CD4-positive, alpha-beta T cell treated with Interleukin-17A for 4 hours (primary cell): ENCODE measurements around the gene IL12RB1.

ENCODE experiments used
- DNase-seq: peaks from one replicate; pipeline ENCODE4 v3.0.0-alpha.2; 2020; ENCODE audit warnings: mixed read lengths

IL12RB1 gene

DNA sequence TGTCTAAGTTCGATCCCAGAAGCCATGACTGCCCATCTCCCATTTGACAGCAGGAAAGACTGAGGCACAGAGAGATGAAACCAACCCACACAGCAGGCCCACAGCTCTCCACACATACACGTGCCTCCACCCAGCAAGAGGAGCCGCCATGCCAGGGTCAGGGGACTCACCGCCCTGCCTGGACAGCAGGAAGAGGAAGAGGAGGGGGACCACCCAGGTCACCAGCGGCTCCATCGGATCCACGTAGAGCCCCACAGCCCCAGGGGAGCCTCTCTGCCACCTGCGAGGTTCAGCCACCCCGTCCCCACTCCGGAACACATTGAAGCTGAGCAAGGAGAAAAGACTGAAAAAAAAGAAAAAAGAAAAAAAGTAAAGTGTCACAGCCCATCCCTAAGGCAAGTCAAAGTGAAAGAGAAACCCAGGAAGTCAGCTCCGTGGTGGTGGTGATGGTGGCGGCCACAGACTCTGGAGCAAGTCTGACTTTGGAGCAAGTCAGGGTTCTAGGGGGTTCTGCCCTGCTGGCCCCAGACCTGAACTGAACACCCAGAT, at the start of gene IL12RB1:
TSS of gene IL12RB1 (minus strand) at position 345 of the 549 bp plus-strand sequence. CDS start at position 234, 111 bp downstream.
- DNase-seq = peak; percentile 72

DNA sequence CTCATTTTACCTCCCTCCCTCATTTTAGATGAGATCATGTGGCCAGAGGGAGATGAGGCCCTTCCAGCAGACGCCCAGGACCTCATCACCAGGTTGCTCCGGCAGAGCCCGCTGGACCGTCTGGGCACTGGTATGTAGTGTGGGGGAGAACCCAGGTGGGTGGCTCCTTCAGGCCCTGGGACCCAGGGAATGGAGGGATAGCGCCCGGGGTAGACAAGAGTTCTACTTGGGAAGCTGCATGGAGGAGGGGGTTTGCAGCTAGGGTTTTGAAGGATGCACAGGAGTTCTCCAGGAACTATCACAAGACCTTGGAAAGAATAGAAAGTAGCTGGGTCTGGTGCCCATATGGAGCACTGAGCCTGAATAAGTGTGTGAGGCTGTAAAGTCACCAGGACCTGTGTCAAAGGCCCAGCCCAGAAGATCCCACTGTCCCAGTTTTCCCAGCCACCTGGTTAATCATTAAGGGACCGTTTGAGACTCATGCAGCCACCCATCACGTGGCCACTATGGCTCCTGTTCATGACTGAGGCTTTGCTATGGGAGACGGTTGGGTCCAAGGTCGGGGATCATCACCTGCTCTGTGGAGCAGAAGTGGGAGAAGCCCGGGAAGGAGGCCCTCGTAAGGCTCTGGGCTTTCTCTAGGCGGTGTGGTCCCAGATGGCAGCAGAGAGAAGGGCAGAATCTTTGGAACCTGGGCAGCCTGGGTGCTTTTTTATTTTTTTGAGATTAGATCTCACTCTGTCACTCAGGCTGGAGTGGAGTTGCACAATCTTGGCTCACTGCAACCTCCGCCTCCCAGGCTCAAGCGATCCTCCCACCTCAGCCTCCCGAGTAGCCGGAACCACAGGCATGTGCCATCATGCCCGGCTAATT, 49.2 kb upstream of the IL12RB1 start:
- no peak for DNase-seq

DNA sequence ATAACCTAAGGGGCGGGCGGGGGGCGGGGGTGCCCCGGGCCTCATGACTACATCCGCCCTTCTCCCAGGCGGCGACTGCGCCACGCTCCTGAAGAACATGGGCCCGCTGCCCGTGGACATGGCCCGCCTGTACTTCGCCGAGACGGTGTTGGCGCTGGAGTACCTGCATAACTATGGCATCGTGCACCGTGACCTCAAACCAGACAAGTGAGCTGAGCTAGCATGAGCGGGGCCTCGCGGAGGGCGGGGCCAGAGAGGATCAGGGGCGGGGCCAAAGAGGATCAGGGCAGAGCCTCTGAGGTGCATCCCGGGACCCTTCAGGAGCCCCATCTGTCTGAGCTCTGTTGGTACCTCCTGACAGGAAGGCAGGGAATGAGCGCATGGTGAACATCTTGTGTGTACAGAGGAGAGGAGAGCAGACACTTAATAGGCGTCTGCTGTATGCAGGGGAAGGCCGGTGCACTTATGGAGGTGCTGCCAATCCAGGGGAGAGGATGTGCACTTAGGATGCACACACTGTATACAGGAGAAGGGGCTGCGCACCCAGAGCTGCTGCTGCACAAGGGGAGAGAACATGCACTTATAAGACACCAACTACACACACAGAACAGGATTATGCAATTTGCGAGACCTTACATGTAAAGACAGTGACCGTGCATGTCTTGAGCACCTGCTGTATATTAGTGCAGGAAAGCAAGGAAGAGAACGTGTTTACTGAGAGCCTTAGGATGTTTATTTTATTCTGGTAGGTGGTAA, 45.3 kb upstream of the IL12RB1 start:
- no peak for DNase-seq

DNA sequence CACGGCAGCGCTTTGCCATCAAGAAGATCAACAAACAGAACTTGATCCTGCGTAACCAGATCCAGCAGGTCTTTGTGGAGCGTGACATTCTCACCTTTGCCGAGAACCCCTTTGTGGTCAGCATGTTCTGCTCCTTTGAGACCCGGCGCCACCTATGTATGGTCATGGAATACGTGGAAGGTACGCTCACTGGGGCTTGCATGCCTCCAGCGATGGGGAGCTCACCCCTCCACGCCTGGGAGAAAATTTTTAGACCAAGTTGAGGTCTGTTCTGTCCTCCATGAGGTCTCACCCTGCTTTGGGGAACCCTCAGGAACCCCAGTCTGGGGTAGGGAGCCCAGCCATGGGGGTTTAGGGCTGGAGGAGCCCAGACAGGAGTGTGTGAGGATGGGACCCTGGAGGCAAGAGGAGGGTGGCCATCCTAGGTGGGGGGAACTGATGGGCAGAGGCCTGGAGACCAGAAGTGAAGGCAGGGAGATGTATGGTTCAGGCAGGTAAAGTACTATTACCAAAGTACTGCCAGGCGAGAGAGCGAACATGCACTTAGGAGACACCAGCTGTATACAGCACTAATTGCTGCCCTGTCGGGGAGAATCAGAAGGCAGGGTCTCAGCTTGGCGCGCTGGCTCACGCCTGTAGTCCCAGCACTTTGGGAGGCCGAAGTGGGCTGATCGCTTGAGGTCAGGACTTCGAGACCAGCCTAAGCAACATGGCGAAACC, 43.9 kb upstream of the IL12RB1 start:
- no peak for DNase-seq

DNA sequence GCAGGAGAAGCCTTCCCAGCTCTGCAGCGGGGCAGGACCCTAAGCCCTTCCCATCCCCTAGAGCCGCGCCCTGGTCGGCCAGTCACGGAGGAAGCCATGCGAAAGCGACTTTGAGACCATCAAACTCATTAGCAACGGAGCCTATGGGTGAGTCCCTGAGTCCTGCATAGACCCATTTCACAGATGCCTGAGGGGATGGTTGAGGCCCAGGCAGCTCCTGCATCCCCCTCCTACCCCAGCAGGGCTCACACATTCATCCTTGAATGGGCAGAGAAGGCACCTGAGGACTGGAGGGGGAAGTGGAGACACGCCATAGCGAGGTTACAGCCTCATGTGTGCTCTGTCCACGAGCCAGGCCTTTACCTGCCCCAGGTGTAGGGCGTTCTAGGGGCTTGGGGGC, 42.1 kb upstream of the IL12RB1 start:
- DNase-seq = no peak

DNA sequence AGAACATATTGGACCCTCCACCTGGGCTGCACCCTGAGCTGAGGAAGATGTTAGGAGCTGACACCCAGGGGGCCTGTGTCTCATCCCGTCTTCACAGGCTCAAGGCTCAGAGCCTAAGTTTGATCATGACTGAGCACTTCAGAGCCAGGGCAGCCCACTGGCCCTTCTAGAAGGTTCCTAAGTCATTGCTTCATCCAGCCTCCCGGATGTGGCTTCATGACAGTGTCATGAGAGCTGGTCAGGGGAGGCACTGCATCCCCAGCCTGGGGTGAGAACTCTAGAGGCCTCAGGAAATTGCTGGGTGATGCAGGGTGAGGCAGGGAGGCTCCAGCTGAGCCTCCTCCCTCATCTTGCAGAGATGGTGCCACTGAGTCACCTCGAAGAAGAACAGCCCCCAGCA, 41.3 kb upstream of the IL12RB1 start:
- DNase-seq = no peak

DNA sequence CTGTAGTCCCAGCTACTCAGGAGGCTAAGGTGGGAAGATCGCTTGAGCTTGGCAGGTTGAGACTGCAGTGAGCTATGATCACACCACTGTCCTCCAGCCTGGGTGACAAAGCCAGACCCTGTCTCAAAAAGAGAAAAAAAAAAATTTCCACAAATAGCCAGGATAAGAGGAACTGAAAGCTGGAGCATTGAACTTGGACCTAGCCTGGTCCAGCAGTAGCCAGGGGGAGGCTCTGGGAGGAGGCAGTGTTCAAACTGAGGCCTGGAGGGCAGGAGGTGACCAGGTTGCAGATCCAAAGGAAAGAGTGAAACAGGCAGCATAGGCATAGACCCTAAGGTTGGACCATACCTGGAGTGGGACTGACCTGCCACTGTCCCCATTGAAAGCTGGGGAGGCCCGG, 39.4 kb upstream of the IL12RB1 start:
- no peak for DNase-seq

DNA sequence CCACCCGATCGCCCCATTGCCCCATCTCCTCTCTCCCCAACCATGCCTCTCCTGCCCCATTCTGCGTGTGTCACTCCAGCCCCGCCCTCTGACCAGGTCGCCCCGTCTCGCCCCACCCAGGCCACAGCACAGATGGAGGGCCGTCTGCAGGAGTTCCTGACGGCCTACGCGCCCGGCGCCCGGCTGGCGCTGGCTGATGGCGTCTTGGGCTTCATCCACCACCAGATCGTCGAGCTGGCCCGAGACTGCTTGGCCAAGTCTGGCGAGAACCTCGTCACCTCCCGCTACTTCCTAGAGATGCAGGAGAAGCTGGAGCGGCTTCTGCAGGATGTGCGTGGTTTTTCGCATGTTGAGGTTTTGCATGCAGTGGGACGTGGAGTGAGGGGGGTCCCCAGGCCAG, 37.1 kb upstream of the IL12RB1 start:
- DNase-seq = no peak

DNA sequence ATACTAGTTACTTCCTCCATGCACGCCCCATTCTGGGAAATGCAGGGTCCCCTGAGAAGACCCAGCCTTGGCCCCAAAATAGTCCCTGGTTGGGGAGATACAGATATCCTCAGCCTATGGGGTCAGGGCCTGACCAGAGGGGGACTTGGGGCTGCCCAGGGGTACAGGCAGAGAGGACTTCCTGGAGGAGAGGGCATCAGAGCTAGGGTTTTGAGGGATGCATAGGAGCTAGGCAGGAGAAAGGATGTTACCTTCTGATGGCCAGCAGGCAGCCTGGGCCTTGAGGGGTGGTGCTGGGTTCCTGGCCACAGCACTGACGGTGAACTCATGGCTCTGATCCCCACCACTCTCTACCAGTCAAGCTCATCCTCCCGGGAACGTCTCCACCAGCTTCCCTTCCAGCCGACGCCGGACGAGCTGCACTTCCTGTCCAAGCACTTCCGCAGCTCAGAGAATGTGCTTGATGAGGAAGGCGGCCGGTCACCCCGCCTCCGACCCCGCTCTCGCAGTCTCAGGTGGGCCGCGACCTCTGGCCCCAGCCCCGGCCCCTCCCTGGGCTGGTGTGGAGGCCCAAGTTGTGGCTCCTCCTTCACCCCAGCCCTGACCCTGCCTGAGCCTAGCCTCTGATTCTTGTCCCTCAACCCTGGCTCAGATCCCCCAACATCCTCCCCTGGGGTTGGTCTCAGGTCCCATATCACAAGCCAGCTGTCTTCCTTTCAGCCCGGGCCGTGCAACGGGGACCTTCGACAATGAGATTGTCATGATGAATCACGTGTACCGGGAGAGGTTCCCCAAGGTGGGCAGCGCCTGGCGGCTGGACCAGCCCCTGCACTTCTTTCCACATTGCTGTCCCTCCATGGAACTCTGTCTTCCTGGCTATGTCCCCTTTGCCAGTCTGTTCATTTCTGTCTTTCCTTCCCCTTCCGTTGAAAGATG, 36.4 kb upstream of the IL12RB1 start:
- DNase-seq = no peak

DNA sequence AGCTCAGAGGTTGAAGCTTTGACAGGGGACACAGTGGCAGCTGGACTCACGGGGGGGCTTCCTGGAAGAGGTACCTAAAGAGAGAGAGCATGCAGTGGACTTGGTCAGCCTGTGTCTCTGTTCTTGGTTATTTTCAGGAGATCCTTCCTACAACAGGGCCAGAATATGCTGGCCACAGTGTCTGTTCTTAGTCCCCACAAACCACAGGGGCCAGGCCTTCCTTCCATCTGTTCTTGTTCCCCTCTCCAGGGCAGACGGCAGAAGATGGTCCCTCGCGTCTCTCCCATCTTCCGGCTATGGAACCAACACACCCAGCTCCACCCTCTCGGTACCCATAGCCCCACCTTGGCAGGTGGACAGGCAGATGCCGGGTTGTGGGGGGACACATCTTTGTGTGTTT, 35.7 kb upstream of the IL12RB1 start:
- no peak for DNase-seq

DNA sequence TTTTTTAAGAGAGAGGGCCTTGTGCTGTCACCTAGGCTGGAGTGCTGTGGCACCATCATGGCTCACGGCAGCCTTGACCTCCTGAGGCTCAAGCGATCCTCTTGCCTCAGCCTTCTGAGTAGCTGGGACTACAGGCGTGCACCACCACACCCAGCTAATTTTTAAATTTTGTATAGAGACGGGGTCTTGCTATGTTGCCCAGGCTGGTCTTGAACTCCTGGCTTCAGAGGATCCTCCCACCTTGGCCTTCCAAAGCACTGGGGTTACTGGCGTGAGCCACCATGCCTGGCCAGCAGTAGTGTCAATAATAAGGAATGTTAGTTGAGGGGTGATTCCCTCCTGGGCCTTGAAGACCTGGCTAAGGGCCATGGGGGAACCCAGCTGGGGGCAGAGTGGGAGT, 34.4 kb upstream of the IL12RB1 start:
- DNase-seq = no peak

DNA sequence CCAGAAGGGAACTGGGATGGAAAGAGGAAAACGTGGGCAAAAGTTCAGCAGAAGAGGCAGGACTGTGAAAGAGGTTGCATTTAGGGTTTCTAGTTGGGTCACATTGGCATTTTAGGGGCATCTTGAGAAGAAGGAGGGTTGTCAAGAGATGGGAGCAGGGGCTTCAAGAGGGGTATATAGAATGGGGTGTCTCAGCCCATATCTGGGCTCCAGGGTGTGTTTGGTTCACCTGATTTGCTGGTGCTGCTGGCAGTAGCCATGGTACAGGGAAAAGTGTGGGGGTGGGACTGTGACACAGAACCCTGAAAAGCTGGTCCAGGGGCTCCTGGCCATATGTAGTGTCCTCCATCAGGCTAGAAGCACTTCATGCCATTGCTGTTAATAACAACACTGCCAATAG, 33.4 kb upstream of the IL12RB1 start:
- DNase-seq = no peak

DNA sequence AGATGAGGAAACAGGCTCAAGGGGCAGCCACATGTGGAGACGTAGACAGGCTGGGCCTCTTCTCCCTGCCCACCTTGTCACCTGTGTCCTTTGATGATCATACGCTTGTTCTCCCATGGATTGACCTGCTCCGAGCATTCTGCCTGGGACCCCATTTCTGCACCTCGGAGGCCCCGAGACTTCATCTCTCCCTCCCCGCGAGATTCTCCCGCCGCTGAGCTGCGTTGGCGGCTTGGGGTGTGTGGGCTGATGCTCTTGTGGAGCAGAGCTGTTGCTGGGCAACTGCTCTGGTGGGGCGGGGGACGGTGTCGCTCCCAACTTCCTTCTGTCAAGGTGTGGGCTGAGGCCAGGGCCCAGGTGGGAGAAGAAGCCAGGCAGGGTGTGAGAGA, 33.0 kb upstream of the IL12RB1 start:
- DNase-seq = peak; percentile 73

DNA sequence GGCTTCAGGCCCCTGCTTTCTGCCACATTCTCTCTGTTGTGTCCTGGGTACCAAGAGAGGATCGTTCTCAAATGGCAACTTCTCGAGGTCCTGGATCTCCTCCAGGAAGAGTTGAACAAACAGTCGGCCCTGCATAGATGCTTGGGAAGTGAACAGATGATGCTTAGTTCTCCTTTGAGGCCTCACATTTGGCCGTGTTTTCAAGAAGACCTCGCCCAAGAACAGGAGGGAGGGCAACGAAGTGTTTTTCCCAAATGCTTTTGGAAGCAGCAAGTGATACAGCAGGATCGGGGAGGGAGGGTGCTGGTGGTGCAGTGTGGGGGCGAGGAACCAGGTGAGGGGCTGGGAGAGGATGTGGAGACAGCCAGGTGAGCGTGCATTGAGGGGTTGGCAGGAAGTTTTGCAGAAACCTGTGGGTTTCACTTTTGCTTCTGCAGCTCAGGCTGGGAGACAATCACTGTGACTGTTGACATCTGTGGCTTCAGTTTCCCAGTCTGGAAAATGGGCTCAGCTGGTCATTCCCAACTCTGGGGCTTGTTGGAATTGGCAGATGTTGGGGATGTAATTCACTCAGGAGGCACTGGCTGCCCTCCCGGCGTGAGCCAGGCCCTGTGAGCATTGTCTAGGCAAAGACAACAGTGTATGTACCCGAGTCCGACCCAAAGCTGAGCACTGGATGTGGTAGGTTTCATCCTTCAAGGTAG, 32.4 kb upstream of the IL12RB1 start:
- peak; percentile 73 for DNase-seq

DNA sequence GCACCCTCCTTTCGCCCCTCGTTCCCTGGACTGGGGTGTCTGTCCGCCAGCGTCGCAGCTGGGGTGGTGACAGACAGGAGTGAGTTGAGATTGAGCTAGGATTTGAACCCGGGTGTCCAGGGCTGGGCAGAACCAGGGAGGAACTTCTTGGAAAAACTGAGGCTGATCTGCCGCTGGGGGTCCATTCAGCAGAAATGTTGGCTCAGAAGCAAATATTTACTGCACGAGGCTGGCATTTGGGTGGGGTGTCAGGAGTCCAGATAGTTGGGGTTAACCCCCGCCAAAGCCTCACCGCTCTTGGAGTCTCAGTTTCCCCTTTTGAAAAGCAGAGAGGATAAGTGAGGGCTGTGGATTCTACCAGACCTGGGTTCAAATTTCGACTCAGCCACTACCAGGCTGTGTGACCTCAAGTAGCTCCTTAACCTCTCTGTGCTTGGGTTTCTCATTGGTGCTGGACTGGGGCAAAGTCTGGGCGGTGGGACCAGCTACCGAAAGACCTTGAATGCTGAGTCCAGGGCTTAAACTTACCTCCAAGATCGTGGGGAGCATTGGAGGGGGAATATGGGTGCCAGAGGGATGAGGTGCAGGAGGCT, 31.8 kb upstream of the IL12RB1 start:
- DNase-seq = no peak

DNA sequence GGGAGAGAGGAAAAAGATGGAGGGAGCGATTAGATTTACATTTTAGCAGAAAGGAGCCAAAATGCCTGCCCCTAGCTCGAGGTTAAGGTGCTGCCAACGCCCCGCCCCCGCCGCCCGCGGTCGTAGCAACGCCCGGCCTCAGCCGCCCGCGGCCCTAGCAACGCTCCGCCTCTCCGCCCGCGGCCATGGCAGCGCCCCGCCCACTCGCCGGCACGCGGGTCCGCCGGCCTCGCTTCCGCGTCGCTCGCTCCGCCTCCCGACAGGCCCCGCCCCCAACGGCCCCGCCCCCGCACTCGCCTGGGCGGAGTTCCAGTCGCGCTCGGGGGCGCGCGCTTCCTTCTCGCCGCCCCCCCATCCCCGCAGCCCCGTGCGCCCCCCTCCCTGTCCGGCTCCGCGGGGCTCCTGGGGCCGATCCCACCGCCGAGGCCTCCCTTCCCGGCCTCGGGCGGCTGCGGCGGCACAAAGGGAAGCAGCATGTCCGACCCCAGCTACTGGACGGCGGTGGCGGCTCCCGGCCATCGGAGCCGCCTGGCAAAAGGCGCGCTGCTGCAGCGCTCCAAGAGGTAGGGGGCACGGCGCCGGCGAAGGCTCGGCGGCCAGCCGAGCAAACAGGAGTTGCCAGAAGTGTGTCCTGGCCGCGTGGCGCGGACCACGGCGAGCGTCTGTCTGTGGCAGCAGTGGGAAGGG, 31.1 kb upstream of the IL12RB1 start:
- peak; percentile 97 for DNase-seq

DNA sequence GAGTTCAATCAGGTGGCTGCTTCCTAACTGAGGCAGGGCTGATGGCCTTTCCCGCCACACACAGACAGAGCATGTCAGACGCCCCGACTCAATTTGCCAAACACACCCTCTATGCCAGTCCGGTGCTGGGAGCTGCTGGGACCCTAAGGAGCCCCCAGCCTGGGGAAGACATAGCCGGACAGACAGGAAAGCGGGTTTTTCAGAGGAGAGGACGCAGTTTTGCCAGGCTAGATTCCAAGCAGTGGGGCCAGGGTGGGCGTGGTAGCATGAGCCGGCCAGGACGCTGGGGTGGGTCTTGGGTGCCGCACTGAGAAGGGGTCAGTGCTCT, 30.6 kb upstream of the IL12RB1 start:
- no peak for DNase-seq

DNA sequence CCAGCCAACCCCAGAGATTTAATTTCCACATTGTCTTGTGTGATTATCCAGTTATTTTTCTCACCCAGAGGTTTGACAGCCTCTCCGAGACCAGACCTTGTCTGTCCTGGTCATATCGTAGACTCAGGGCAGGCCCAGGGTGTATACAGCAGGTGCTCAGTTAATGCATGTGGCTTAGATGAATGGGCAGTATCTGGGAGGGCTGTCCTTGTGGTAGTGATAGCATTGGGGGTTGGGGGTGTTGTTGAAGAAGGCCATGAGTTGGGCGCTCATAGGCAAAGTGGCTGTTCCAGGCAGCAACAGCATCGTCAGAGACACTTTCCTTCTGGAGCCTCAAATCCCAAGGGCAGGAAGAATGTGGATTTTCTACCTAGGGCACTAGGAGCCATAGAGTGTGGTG, 27.7 kb upstream of the IL12RB1 start:
- no peak for DNase-seq

DNA sequence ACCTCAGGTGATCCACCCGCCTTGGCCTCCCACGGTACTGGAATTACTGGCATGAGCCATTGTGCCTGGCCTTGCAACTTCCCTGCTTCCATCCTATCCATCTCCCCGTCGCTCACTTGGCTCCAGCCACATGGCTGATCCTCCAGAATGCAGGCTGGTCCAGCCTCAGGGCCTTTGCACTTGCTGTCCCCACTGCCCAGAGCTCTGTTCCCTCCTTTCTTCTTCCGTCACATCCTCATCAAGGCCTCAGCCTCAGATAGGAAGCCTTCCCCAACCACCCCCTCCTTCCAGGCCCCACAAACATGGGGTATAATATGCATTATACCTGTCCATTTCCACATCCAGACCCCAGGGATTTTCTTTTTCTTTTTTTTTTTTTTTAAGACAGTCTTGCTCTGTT, 27.1 kb upstream of the IL12RB1 start:
- DNase-seq = no peak

DNA sequence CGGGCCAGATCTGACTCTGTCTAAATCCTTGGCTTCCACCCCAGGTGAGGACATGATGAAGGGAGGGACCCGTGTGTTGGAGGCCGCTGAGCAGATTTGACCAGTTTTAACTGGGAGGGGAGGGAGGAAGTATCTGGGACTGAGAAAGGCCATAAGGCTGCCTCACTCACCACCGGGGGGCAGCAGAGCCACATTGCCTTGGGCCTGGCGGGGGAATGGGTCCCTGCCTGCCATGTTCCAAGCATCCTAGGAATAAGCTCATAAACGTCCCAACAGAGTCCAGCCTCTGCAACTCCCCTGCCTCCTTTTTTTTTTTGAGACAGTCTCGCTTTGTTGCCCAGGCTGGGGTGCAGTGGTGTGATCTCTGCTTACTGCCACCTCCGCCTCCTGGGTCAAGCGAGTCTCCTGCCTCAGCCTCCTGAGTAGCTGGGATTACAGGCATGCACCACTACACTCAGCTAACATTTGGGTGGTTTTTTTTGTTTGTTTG, 26.3 kb upstream of the IL12RB1 start:
- peak; percentile 90 for DNase-seq
